Stimulated activated CD8-positive, alpha-beta memory T cell treated with anti-CD3 and anti-CD28 coated beads, Interleukin-4, amount 100 ng/mL, for 4 hours (primary cell): Measurements from ENCODE around the gene USP34.

Experiments used
- DNase-seq, 2 donors: peaks; one replicate each; pipeline ENCODE4 v3.0.0-alpha.2; 2020; ENCODE audit warnings: low read depth in 2 of 2, low spot score in 1 of 2

Gene USP34

GRCh38 chr2:61318553-61318952, 152.3 kb downstream of the USP34 start:
- no peak for DNase-seq

DNA sequence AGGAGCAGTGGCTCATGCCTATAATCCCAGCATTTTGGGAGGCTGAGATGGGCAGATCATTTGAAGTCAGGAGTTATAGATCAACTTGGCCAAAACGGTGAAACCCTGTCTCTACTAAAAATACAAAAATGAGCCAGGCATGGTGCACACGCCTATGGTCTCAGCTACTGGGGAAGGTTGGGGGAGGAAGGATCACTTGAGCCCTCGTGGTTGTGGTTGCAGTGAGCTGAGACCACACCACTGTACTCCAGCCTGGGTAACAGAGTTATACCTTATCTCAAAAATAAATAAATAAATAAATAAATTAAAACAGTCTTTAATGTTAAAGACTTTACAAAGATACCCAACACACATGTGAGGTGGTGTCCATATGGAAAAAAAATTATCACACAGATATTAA, 174.9 kb downstream of the USP34 start:
- no peak for DNase-seq

DNA sequence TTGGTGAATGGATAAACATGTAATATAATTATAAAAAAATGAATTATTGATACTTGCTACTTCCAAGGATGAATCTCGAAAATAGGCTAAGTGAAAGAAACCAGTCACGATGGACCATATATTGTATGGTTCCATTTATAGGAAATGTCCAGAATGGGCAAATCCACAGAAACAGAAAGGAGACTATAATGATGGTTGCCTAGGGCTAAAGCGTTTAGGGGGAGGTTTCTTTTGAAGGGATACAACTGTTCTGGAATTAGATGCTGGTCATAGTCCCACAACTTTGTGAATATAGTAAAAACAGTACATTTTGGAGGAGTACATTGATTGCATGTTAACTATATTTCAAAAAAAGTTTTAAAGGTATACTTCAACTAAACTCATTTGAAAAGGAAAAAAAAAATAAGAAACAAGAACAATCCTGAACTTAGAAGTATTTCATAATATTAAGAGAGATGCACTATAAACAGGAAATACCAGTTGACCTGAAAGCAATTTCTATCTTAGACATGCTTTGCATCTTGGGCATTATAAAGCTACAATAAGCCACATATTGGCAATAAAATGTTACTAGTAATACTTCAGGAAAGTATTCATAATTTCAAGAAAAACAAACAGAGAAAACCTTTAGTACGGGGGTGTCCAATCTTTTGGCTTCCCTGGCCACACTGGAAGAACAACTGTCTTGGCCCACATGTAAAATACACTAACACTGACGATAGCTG, 178.9 kb downstream of the USP34 start:
- DNase-seq: no peak

- no peak for DNase-seq
Observed at GRCh38 chr2:61288070-61288841, 182.6 kb downstream of the USP34 start.

DNA sequence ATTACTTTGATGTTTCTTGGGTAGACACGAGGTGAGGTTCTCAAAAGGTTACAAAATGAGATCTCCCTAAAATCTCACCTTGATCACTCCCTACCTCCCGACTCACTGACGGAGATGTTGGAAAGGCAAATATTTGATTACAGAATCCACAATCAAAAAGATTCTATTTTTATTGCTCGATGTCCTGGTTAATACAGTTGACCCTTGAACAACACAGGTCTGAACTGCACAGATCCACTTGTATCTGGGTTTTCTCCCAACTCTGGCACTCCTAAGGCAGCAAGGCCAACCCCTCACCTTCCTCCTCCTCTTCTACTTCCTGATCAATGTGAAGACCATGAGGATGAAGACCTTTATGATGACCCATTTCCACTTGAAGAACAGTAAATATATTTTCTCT, 183.6 kb downstream of the USP34 start:
- DNase-seq: no peak

GRCh38 chr2:61283443-61284160, 187.3 kb downstream of the USP34 start:
- no peak for DNase-seq

DNA sequence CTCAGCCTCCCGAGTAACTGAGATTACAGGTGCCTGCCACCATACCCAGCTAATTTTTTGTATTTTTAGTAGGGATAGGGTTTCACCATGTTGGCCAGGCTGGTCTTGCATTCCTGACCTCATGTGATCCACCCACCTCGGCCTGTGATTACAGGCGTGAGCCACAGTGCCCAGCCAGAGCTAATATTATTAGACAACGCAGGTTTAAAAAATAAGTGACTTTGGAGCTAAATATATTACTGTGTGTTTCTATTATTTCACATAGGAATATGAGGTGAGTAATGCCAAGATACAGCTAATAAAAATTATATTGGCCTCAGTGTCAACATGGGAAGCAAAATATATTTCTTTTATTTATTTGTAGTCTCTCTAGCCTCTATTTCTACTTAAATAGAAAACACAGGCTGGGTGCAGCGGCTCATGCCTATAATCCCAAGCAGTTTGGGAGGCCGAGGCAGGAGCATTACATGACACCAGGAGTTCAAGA, 188.7 kb downstream of the USP34 start:
- DNase-seq: no peak

DNA sequence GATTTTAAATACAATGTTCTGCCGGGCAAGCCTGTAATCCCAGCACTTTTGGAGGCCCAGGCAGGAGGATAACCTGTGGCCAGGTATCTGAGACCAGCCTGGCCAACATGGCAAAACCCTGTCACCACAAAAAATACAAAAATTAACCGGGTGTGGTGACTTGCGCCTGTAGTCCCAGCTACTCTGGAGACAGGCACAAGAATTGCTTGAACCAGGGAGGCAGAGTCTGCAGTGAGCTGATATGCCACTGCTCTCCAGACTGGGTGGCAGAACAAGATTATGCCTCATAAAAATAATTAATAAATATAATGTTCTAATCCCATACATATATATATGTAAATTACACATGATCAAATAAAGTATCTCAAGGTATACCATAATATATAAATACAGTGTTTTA, 189.6 kb downstream of the USP34 start:
- no peak for DNase-seq

DNA sequence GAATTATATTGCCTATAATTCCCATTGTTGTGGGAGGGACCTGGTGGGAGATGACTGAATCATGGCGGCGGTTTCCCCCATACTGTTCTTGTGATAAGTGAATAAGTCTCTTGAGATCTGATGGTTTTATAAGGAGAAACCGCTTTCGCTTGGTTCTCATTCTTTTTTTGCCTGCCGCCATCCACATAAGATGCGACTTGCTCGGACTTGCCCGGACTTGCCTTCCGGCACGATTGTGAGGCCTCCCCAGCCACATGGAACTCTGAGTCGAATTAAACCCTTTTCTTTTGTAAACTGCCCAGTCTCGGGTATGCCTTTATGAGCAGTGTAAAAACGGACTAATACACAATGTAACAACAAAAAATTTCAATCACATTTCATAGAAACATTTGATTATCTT, 193.1 kb downstream of the USP34 start:
- DNase-seq: no peak

DNA sequence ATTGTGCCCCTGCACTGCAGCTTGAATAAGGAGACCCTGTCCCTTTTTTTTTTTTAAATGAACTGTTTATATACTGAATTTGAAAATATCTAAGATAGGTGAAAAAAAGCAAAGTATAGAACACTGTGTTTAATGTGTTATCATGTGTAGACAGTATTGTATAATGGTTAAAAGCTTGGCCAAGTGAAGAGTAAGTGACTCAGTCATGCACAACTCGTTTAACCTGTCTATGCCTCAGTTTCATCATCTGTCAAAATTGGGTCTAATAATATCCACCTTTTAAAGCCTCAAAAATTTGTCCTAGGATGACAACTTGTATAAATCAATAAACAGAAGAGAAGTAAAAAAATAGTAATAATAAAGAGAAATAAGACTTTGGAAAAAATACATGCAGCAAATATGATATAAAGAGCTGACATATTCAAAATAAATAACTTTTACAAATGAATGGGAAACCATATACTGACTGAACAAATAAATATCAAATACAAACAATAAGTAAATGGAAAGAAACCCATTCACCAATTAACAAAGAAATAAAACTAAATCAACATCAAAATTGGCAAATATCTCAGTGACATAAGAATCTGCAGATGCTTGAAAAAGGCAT, 195.2 kb downstream of the USP34 start:
- DNase-seq: no peak

- DNase-seq: no peak
Observed at GRCh38 chr2:61272421-61273070, 198.3 kb downstream of the USP34 start.

DNA sequence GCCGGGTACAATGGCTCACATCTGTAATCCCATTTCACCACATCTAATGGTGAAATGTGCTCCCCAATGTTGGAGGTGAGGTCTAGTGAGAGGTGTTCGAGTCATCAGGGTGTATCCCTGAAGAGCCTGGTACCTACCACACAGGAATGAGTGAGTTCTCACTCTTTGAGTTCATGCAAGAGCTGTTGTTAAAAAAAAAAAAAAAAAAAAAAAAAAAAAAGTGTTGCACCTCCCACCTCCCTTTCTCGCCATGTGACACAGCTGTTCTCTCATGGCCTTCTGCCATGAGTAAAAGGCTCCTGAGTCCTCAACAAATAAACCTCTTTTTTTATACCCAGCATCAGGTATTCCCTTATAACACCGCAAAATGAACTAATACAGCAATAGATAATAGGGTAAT, 202.6 kb downstream of the USP34 start:
- DNase-seq: no peak

DNA sequence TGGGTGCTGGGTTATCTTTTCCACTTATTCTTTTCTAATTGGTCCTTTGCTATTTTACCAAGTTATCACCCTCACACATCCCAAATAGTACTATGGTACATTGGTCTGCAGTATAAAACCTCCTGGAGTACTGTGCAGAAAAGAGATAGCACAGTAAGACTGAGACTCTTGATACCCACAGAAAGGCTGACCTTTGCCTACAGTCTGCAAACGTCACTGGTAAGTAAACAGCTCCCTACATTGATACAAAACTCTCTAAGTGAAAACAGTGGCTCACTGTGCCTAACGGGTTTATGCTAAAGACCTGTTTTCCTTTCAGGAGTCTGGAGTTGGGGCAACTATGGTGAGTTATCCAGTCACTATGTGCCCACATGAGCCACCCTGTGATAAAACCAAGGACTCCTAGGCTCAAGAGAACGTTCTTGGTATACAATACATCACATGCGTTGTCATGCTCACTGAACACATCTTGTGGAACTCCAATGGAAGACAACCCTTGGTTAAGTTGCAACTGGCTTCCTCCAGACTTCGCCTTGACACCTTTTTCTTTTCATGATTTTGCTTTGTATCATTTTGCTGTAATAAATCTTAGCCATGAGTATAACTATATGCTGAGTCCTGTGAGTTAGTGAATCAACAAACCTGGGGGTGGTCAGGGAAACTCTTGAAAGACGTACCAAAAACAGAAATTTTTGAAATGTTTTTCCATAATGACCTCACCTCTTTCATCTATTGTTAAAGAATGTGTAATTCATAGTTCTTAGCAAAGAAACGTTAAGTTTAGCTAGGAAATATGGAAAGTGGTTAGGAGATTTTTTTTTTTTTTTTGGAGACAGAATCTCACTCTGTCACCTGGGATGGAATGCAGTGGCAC, 204.0 kb downstream of the USP34 start:
- no peak for DNase-seq

DNA sequence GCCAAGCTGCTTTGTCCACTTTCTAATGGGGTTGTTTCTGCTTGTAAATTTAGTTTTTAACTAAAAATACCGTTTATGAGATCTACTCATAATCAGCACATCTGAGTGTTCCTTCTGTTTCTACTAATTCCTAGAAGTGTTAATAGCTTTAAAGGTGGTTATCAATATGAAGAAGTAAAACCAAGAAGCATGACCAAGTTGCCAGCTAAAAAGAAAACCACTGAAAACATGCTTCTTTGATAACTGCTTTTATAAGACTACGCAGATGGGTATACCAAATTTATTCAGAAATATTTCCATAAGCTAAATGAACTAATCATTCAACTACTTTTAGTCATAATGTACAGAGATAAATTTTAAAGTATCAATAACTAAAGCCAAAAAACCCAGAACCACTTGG, 207.1 kb downstream of the USP34 start:
- DNase-seq: no peak

DNA sequence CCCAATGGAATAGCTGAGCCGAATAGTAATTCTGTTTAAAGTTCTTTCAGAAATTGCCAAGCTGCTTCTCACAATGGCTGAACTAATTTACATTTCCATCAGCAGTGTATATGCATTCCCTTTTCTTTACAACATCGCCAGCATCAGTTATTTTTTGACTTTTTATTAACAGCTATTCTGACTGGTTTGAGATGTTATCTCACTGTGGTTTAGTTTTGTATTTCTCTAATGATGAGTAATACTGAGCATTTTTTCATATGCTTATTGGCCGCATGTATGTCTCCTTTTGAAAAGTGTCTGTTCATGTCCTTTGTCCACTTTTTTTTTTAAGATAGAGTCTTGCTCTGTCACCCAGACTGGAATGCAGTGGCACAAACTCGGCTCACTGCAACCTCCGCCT, 208.2 kb downstream of the USP34 start:
- DNase-seq: no peak

- DNase-seq: no peak
Observed at GRCh38 chr2:61257446-61257845, 213.4 kb downstream of the USP34 start.

DNA sequence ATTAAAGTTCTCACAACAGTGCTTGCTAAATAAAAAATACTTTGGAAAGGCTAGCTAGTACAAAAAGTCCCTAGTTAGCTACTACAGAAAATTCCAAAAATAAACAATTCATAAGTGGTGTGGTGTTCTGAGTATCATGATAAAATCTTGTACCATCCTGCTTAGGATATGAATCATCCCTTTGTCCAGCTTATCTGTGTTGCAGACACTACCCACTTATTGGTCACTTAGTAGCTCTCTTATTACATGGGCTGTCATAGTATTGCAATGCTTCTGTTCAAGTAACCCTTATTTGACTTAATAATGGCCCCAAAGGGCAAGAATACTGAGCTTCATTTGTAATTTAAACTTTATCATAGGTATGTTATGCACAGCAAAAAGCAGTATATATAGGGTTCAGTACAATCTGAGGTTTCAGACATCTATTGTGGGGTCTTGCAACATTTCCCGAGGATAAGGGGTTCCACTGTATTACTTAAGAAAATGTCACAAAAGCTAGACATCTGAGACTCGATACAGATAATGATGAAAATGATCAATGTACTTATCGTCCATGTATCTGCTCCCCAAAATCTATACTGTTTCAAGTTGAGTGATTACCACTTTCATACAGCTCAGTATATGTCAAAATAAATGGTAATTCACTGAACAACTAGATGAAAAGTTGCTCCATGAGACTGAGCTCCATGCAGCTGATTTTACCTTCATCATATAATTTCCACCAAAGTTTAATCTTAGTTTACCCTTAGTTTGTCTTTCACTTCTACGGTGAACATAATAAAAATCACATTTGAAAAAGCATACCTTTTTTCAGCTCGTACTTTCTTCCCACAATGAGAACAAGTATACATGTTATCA, 215.1 kb downstream of the USP34 start:
- no peak for DNase-seq

GRCh38 chr2:61254536-61254935, 216.4 kb downstream of the USP34 start:
- no peak for DNase-seq

DNA sequence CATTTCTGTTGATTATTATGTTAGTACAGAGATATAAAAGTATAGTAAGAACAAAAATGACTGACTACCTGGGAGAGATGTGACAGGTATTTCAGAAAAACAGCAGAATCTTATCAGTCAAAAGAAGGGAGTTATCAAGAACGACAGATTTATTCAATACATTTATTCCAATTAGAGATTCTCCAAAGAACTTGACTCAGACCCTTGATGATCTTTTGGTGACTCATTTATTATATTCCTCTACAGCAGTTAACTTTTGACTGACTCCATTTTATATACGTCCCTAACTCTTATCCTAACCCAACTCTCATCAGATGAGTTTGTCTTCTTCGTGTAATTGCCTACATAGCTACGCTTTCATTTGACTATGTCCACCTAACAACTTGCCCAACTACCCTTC, 217.8 kb downstream of the USP34 start:
- no peak for DNase-seq
